ENCODE results near the gene ATP6V0D1. TPM values are rescaled to one million over a fixed set of nuclear protein-coding genes. Genes with fewer than 3 reads are reported as not detected.

Gene ATP6V0D1
- total RNA-seq, 1 experiment from 2014 or later, result 43.0 TPM

GRCh38 chr16:67448580-67448979 lies 32.4 kb downstream of the ATP6V0D1 start:
- Histone ChIP-seq H2BK12ac (ENCODE audit: insufficient read length, low read depth, low read length) (no peak overlapping the region), H3K14ac (ENCODE audit: insufficient read depth, low read length) (no peak overlapping the region), H3K4ac (ENCODE audit: low read depth, low read length) (no peak overlapping the region), H3K27ac (ENCODE audit: insufficient read length, low read depth, low read length) (no peak overlapping the region), H3K23me2 (ENCODE audit: insufficient read length, low read depth, low read length, poor library complexity, severe bottlenecking) (no peaks in the 10 kb centered on the region), H3K9me3 (ENCODE audit: control insufficient read depth, low read depth, low read length) (no peaks in the 10 kb centered on the region), H2BK120ac (ENCODE audit: low read depth, low read length, poor library complexity, severe bottlenecking) (no peak overlapping the region), H2AFZ (ENCODE audit: low read length) (no peak overlapping the region), H3K4me1 (ENCODE audit: insufficient read depth, low read length) (no peaks in the 10 kb centered on the region), H2BK5ac (ENCODE audit: insufficient read length, low read length) (no peak overlapping the region), H3K79me1 (ENCODE audit: insufficient read depth, low read depth, low read length, poor library complexity, severe bottlenecking) (no peaks in the 10 kb centered on the region), H3T11ph (ENCODE audit: low read length) (no peak overlapping the region), H3K18ac (ENCODE audit: insufficient read length, low read depth, low read length) (no peak overlapping the region), H3K56ac (ENCODE audit: insufficient read length, low read depth, low read length) (no peak overlapping the region), H3K9ac (ENCODE audit: extremely low read depth, insufficient read length, low read length) (no peak overlapping the region), H2BK15ac (ENCODE audit: low read depth, low read length) (no peak overlapping the region), H4K20me1 (ENCODE audit: control insufficient read depth, insufficient read depth, insufficient read length) (no peaks in the 10 kb centered on the region), H2BK20ac (ENCODE audit: low read depth, low read length, poor library complexity, severe bottlenecking) (no peak overlapping the region), H4K8ac (replicated peaks; ENCODE audit: insufficient read length, low read depth, low read length) (no peak overlapping the region), H3K27me3 (ENCODE audit: insufficient read depth, low read length) (no peaks in the 10 kb centered on the region), H3K23ac (ENCODE audit: insufficient read length, low read depth, low read length) (no peak overlapping the region), H3K4me2 (ENCODE audit: insufficient read depth, insufficient read length, low read length) (no peak overlapping the region), H4K5ac (ENCODE audit: insufficient read length, low read depth, low read length) (no peak overlapping the region), H2AK5ac (ENCODE audit: insufficient read length, low read length) (no peak overlapping the region), H4K91ac (ENCODE audit: insufficient read length, low read depth, low read length) (no peak overlapping the region), H3K79me2 (ENCODE audit: insufficient read depth, low read length) (no peaks in the 10 kb centered on the region)
- Mint-ChIP-seq H3K9me3 (no peaks in the 10 kb centered on the region), H3K4me3 (no peak overlapping the region), H3K27me3 (ENCODE audit: low read depth) (no peaks in the 10 kb centered on the region), H3K4me1 (peaks cover 10 to 11% of the 10 kb centered on the region in 2 experiments), H3K36me3 (ENCODE audit: insufficient read depth in 1 of 3, low read depth in 3 of 3) (peaks cover 4 to 27% (median 11%) of the 10 kb centered on the region in 3 experiments), H3K27ac (no peak overlapping the region)
- WGBS (ENCODE audit: extremely low coverage, insufficient read length, low lambda C conversion rate), result no CpG with 5 or more reads among the region's 5 CpGs
- no peak for TF ChIP-seq CTCF (conservative IDR thresholded peaks at IDR 0.05)
- no peak for DNase-seq

Data from H9 (cell line).